Ishikawa (cell line): ENCODE results near the gene PPFIA4.

Source experiments
- CEBPB ChIP-seq: IDR thresholded peaks from 2 replicates; pipeline ENCODE4 v1.6.1; 2012
- CREB1 ChIP-seq: IDR thresholded peaks from 2 replicates; pipeline ENCODE4 v1.6.1; 2012; ENCODE audit warnings: low read depth
- EGR1 ChIP-seq: IDR thresholded peaks from 2 replicates; pipeline ENCODE4 v1.6.1; 2012
- EP300 ChIP-seq: IDR thresholded peaks from 2 replicates; pipeline ENCODE4 v1.6.1; 2012; ENCODE audit warnings: borderline replicate concordance
- FOXM1 ChIP-seq: IDR thresholded peaks from 2 replicates; pipeline ENCODE4 v1.6.1; 2012; ENCODE audit warnings: low read depth, borderline replicate concordance
- NFIC ChIP-seq: IDR thresholded peaks from 2 replicates; pipeline ENCODE4 v1.6.1; 2012
- RAD21 ChIP-seq: IDR thresholded peaks from 2 replicates; pipeline ENCODE4 v1.6.1; 2012; ENCODE audit warnings: low read depth
- TAF1 ChIP-seq: IDR thresholded peaks from 2 replicates; pipeline ENCODE4 v1.6.1; 2012; ENCODE audit warnings: low read depth, mild to moderate bottlenecking
- TCF12 ChIP-seq: IDR thresholded peaks from 2 replicates; pipeline ENCODE4 v1.6.1; 2012; ENCODE audit warnings: low read depth
- TEAD4 ChIP-seq: IDR thresholded peaks from 2 replicates; pipeline ENCODE4 v1.6.1; 2012
- YY1 ChIP-seq: IDR thresholded peaks from 2 replicates; pipeline ENCODE4 v1.6.1; 2012; ENCODE audit warnings: low read depth
- ZBTB7A ChIP-seq: IDR thresholded peaks from 2 replicates; pipeline ENCODE4 v1.6.1; 2012; ENCODE audit warnings: low read depth
- TF ChIP-seq, protein P1 (sequence below): IDR thresholded peaks from 2 replicates; pipeline ENCODE4 v1.6.1; 2012; ENCODE audit warnings: low read depth, mild to moderate bottlenecking
- TF ChIP-seq, protein P2 (sequence below): IDR thresholded peaks from 2 replicates; pipeline ENCODE4 v1.6.1; 2012
- TF ChIP-seq, protein P3 (sequence below): IDR thresholded peaks from 2 replicates; pipeline ENCODE4 v1.6.1; 2012

The PPFIA4 gene

DNA sequence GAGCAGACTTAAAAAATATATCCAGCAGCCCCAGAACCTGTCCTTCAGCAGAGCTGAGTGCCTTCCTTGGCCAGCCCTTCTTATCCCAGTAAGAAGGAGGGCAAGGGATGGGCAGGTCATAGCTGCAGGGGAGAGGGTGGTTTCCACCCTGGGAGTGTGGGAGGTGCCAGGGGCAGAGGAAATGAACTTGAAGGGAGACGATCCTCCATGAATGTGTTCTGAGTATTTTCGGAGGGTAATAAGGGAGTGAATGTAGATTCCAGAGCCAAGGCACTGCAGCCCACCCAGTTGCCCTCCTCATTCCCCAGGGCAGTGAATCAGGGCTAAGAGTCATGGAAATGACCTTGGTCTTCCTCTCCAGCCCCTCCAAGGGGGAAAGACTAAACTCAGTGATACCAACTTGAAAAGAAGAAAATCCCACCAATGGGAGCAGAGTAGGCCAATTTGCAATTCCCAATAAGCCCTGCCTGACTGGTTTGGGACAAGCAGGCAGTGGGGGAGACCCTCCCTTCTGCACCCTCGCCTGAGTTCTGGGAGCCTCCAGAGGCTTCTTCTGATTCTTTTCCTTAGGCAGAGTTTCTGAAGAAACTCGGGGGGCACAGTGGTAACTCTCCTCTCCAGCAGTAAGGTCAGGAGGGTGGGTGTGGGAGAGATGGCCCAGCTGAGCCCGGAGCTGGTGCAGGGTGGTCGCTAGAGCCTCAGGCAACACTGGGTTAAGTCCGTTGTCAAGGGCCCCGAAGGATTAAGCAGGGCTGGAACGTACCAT lies 55.4 kb downstream of the PPFIA4 start:
- TF ChIP-seq TCF12, result no peak
- TF ChIP-seq, protein P1, sequence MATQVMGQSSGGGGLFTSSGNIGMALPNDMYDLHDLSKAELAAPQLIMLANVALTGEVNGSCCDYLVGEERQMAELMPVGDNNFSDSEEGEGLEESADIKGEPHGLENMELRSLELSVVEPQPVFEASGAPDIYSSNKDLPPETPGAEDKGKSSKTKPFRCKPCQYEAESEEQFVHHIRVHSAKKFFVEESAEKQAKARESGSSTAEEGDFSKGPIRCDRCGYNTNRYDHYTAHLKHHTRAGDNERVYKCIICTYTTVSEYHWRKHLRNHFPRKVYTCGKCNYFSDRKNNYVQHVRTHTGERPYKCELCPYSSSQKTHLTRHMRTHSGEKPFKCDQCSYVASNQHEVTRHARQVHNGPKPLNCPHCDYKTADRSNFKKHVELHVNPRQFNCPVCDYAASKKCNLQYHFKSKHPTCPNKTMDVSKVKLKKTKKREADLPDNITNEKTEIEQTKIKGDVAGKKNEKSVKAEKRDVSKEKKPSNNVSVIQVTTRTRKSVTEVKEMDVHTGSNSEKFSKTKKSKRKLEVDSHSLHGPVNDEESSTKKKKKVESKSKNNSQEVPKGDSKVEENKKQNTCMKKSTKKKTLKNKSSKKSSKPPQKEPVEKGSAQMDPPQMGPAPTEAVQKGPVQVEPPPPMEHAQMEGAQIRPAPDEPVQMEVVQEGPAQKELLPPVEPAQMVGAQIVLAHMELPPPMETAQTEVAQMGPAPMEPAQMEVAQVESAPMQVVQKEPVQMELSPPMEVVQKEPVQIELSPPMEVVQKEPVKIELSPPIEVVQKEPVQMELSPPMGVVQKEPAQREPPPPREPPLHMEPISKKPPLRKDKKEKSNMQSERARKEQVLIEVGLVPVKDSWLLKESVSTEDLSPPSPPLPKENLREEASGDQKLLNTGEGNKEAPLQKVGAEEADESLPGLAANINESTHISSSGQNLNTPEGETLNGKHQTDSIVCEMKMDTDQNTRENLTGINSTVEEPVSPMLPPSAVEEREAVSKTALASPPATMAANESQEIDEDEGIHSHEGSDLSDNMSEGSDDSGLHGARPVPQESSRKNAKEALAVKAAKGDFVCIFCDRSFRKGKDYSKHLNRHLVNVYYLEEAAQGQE, result no peak
- TF ChIP-seq, protein P2, sequence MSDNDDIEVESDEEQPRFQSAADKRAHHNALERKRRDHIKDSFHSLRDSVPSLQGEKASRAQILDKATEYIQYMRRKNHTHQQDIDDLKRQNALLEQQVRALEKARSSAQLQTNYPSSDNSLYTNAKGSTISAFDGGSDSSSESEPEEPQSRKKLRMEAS, result no peak
- TF ChIP-seq NFIC, result no peak
- TF ChIP-seq CREB1, result no peak
- TF ChIP-seq, protein P3, sequence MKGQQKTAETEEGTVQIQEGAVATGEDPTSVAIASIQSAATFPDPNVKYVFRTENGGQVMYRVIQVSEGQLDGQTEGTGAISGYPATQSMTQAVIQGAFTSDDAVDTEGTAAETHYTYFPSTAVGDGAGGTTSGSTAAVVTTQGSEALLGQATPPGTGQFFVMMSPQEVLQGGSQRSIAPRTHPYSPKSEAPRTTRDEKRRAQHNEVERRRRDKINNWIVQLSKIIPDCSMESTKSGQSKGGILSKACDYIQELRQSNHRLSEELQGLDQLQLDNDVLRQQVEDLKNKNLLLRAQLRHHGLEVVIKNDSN, result no peak
- no peak for TF ChIP-seq EP300
- TF ChIP-seq FOXM1, result no peak
- no peak for TF ChIP-seq ZBTB7A
- TF ChIP-seq CEBPB, result no peak
- TF ChIP-seq TEAD4, result no peak
- TF ChIP-seq RAD21, result no peak
- TF ChIP-seq YY1, result no peak
- TF ChIP-seq TAF1, result no peak
- TF ChIP-seq EGR1, result no peak

DNA sequence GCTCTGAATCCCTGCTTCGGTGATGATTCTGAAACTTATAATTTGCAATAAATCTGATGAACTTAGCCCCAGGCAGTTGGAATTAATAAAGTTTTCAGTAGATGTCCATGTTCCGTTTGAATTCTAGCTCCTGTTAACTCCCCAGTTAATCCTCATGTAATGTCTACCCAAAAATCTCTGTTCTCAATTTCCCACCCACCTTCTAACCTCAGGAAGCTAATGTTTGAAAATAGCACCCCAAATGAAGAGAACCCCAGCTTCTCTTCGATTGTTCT lies 55.9 kb downstream of the PPFIA4 start:
- no peak for TF ChIP-seq TAF1
- TF ChIP-seq CEBPB, result no peak
- TF ChIP-seq, protein P1, result no peak
- no peak for TF ChIP-seq FOXM1
- TF ChIP-seq, protein P3, result no peak
- no peak for TF ChIP-seq TCF12
- TF ChIP-seq CREB1, result no peak
- TF ChIP-seq TEAD4, result no peak
- TF ChIP-seq EGR1, result no peak

DNA sequence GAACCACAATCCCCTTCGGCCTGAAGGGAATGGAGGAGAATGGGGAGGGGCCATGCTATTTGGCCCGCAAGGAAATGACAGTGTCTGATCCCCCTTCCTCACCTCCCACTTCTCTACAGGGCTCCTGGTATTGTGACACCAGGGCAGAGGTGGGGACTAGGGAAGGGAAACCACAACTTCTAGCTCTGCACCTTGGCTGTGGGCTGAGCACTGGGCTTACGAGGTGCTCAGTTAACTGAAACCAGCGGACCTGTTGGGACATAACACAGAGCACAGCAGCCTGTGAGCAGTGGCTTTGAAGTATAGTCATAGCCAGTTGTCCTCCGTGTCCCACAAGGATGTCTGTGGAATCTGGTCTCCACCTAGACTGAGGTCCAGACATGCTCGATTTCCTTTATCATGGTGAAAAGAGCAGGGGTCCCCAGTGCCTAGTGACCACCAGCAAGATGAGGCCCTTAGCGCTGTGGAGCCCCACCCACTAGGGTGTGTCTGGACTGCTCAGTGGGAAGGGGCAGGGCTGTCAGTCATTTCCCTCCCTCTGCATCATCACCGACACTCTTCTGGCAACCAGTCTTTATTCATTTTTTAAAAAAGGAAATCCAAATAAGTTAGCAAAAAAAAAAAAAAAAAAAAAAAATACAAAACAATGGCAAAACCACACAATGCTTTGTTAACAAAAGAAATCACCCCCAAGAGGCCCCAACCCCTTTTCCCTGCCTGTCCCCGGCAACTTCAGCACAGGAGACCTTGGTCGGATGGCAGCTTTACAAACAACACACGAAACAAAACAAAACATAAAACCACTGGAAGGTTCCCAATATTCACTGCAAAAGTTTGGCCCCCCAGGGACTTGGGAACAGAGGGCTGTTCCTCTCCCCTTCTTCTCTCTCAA lies 56.5 kb downstream of the PPFIA4 start:
- TF ChIP-seq EP300 (no peak), TAF1 (no peak), CEBPB (no peak), YY1 (no peak), RAD21 (no peak), ZBTB7A (no peak), CREB1 (no peak), TCF12 (no peak), EGR1 (no peak), FOXM1 (no peak), TEAD4 (no peak), NFIC (no peak)
- TF ChIP-seq, protein P2, result no peak
- TF ChIP-seq, protein P1, result no peak
- TF ChIP-seq, protein P3, result no peak
